GM19455 (cell line): Measurements from ENCODE around the gene REXO1.
"Not testable (repeated sequence)": the region's sequence is repeated elsewhere in the genome, so short reads cannot be mapped to it uniquely, and the experiment has no call there.

Source experiments
- ATAC-seq: cut with Tn5 transposase; IDR thresholded peaks from one replicate; pipeline ENCODE4 v1.9.1; 2021; ENCODE audit not compliant: unreplicated experiment

REXO1 gene

GRCh38 chr19:1848399-1849131 is at the start of gene REXO1:
REXO1 (minus strand) TSS chr19:1848483; CDS start chr19:1848358, 125 bp downstream.
- peak; percentile 66 for ATAC-seq

GRCh38 chr19:1896508-1896907 is 48.2 kb upstream of the REXO1 start:
- no peak for ATAC-seq

GRCh38 chr19:1893791-1894190 is 45.5 kb upstream of the REXO1 start:
- ATAC-seq, result no peak

GRCh38 chr19:1889907-1890306 is 41.6 kb upstream of the REXO1 start:
- no peak for ATAC-seq

- no peak for ATAC-seq
Measured at GRCh38 chr19:1888385-1888784, 40.1 kb upstream of the REXO1 start.

- not testable (repeated sequence) for ATAC-seq
Measured at GRCh38 chr19:1886360-1886759, 38.1 kb upstream of the REXO1 start.

- ATAC-seq, result peak; percentile 60
Measured at GRCh38 chr19:1885398-1886119, 37.3 kb upstream of the REXO1 start, which contains the start of gene ABHD17A. ABHD17A (minus strand) TSS chr19:1885496; CDS start chr19:1881566, 3,930 bp downstream.

- ATAC-seq, result peak; percentile 9
Measured at GRCh38 chr19:1884719-1885334, 36.5 kb upstream of the REXO1 start.

GRCh38 chr19:1884291-1884718 is 36.0 kb upstream of the REXO1 start:
- no peak for ATAC-seq

- no peak for ATAC-seq
Measured at GRCh38 chr19:1883784-1884183, 35.5 kb upstream of the REXO1 start.

- no peak for ATAC-seq
Measured at GRCh38 chr19:1882786-1883692, 34.8 kb upstream of the REXO1 start.

GRCh38 chr19:1882089-1882785 is 34.0 kb upstream of the REXO1 start:
- no peak for ATAC-seq

- not testable (repeated sequence) for ATAC-seq
Measured at GRCh38 chr19:1881393-1882088, 33.3 kb upstream of the REXO1 start.

- no peak for ATAC-seq
Measured at GRCh38 chr19:1880611-1881392, 32.5 kb upstream of the REXO1 start.

- not testable (repeated sequence) for ATAC-seq
Measured at GRCh38 chr19:1879982-1880381, 31.7 kb upstream of the REXO1 start.

GRCh38 chr19:1878583-1878982 is 30.3 kb upstream of the REXO1 start:
- ATAC-seq, result not testable (repeated sequence)

GRCh38 chr19:1877280-1877660 is 29.0 kb upstream of the REXO1 start:
- not testable (repeated sequence) for ATAC-seq

- ATAC-seq, result not testable (repeated sequence)
Measured at GRCh38 chr19:1876496-1877279, 28.4 kb upstream of the REXO1 start.
